GM19397 (cell line): ENCODE data around the gene ZDHHC19.
"Not testable (repeated sequence)": the region's sequence is repeated elsewhere in the genome, so short reads cannot be mapped to it uniquely, and the experiment has no call there.

Experiments
- ATAC-seq: cut with Tn5 transposase; IDR thresholded peaks from one replicate; pipeline ENCODE4 v1.9.1; 2021; ENCODE audit warnings: mild to moderate bottlenecking, moderate library complexity; ENCODE audit not compliant: unreplicated experiment

The ZDHHC19 gene

GRCh38 chr3:196210673-196211556 lies at the start of gene ZDHHC19:
Gene ZDHHC19 (minus strand): TSS chr3:196211400. CDS start chr3:196211315, 85 bp downstream.
- ATAC-seq = no peak

DNA sequence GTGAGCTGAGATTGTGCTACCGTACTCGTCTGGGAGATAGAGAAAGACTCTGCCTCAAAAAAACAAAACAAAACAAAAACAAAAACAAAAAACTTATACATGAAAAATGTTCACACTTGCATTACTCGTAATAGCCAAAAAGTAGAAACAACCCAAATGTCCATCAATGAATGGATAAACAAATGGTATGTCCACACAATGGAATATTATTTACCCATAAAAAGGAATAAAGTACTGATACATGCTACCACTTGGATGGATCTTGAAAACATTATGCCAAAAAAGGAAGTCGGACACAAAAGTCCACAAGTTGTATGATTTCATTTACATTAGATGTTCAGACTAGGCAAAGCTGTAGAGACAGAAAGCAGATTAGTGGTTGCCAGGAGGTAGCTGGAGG lies 49.6 kb upstream of the ZDHHC19 start:
- ATAC-seq = no peak

- no peak for ATAC-seq
Measured at GRCh38 chr3:196255776-196256175, 44.6 kb upstream of the ZDHHC19 start.

- no peak for ATAC-seq
Measured at GRCh38 chr3:196254376-196255283, 43.4 kb upstream of the ZDHHC19 start.

DNA sequence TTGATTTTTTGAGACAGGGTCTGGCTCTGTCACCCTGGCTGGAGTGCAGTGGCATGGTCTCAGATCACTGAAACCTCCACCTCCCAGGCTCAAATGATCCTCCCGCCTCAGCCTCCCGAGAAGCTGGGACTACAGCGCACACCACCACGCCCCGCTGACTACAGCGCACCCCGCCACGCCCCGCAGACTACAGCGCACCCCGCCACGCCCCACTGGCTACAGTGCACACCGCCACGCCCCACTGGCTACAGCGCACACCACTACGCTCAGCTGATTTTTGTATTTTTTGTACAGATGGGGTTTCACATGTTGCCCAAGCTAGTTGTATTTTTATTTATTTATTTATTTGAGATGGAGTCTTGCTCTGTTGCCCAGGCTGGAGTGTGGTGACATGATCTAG lies 40.7 kb upstream of the ZDHHC19 start:
- no peak for ATAC-seq

DNA sequence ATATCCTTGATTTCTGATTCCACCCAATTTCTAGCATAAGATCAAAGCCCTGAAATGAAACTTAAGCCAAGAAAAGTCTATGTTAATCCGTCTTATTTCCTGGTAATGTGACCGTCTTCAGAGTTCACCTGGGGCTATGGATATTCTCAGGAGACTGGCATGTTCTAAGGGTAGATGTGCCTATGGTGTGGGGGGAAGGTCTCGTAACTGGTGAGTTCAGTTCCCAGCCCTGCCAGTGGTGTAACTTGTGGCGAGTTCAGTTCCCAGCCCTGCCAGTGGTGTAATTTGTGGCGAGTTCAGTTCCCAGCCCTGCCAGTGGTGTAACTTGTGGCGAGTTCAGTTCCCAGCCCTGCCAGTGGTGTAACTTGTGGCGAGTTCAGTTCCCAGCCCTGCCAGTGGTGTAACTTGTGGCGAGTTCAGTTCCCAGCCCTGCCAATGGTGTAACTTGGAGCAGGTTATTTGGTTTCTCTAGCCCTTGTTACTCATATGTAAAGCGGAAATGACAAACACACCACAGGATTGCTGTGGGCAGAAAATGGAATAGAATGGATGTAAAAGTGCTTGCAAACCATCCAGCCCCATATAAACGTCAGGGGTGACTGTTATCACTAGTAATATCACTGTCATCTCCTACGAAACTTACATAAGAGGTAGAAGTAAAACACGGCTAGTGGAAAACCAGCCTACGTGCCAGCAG lies 35.6 kb upstream of the ZDHHC19 start:
- no peak for ATAC-seq

DNA sequence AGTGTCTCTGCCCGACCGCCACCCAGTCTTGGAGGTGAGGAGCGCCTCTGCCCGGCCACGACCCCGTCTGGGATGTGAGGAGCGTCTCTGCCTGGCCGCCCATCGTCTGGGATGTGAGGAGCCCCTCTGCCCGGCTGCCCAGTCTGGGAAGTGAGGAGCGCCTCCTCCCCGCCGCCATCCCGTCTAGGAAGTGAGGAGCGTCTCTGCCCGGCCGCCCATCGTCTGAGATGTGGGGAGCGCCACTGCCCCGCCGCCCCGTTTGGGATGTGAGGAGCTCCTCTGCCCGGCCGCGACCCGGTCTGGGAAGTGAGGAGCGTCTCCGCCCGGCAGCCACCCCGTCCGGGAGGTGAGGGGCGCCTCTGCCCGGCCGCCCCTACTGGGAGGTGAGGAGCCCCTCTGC lies 33.0 kb upstream of the ZDHHC19 start:
- ATAC-seq = not testable (repeated sequence)

DNA sequence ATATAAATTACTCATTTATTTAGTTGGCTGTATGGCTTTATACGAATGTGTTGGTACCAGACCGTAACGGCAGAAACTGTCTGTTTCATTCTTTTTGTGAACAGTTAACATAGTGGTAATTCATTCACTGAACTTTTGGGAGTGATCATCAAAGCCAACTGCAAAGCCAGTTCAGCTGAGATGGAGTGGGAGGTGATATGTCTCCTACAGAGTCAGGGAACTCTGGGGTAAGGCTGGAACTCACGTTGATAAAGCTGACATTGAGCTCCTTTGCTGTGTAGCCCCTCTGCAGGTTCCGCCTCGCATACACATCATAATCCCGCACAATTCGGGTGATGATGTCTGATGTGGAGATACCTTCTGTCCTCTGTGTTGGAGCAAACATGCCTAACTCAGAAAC lies 30.5 kb upstream of the ZDHHC19 start:
- ATAC-seq = no peak

GRCh38 chr3:196240424-196240823 lies 29.2 kb upstream of the ZDHHC19 start:
- ATAC-seq = no peak

DNA sequence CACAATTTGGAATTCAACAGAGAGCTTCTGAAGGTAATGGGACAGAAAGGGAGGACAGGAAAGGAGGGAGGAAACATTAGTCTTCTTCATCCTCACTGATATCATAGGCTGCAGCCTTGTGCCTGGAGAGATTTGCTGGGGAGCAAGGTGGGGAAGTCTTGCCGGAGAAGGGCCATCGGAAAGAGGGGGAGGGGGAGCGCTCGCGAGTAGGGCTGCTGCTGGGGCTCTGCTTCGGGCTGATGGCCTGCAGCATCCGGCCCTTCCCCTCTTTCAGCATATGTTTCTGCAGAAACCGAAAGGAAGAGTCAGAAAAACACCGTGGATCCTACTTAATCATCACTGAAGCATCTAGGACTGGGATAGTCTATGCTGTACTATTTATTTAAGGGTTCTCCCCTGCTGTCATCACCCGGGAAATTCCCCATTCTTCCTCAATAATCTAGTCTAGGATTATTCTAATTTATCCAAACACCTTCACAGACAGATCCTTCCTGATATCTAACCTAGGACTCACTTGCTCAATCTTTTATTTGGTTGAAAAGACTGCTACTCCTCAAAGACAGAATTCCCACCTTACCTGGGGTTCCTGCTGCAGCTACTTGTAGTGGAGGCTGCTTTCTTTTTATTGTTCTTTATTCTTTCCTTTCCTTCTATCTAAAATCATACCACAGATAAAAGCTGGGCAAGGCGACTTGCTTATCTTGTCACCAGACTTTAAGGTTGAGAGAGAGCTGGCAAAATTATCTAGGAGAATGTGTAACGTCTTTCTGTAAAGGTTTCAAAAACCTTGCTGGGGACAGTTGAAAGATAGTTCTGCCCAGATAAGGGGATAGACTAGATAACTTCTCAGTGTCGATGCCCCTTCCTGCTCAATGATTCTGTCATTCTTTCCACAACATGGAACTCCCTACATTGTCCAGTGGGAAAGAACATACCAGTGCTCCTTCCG lies 27.7 kb upstream of the ZDHHC19 start:
- ATAC-seq = no peak

- ATAC-seq = no peak
Measured at GRCh38 chr3:196237203-196237602, 26.0 kb upstream of the ZDHHC19 start.

DNA sequence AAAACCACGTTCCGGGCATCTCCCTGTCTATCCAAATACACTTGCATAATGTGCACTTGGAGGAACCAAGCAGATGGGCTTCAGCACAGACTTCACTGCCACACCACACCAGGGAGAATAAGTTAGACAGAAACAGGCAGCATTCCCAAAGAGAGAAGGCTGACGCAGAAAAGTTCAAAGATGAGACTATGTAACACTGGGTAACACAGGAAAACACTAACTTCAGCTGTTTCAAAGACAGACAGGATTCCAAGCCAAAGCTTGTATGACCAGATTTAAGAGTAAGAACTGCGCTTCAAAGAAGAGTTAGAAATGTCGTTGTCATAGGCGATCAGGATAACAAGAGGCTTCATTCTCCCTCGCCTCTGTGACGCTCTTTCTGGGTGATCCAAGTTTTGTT lies 25.0 kb upstream of the ZDHHC19 start:
- ATAC-seq = no peak

DNA sequence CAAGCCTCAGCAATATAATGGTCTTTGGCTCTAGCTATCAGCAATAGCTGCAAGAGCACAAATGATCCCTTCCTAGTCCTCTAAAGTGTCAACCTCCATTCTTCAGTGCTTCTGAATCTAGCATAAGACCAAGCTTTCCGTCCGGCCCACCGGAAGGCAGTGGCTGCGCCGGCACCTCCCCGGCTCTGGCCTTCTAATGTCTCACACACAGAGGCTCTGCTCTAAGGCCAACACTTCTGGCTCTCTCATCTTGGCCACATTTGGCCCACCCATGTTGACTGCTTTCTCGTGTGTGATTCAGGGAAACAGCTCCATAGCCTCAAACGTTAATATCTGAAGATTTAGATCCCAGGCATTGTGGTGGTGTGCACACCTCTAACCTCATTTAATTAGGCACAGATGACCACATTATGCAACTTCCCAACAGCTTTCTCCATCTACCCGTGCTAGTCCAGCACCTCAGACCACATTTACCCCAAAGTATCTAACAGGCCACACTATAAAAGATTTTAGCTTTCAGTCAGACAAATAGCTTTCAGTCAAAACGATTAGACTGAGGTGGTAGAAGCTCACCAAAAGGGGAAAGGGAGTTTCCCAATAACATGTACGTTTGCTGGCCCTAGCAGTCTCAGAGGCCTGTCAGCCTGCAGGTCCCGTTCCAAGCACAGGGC lies 24.4 kb upstream of the ZDHHC19 start:
- no peak for ATAC-seq

DNA sequence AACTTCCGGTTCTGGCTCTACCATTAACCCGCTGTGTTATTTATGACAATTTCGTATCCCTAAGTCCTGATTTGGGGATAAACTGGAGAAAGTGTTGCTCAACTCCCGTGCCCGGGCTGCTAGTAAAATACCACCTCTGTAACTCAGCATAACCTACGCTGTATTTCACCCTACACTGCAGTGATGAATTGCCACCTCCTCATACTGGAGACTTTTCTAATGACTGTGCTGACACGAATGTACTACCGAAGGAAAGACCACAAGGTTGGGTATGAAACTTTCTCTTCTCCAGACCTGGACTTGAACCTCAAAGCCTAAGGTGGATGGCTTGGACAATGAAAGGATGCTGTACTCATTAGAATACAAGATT lies 21.7 kb upstream of the ZDHHC19 start:
- no peak for ATAC-seq

DNA sequence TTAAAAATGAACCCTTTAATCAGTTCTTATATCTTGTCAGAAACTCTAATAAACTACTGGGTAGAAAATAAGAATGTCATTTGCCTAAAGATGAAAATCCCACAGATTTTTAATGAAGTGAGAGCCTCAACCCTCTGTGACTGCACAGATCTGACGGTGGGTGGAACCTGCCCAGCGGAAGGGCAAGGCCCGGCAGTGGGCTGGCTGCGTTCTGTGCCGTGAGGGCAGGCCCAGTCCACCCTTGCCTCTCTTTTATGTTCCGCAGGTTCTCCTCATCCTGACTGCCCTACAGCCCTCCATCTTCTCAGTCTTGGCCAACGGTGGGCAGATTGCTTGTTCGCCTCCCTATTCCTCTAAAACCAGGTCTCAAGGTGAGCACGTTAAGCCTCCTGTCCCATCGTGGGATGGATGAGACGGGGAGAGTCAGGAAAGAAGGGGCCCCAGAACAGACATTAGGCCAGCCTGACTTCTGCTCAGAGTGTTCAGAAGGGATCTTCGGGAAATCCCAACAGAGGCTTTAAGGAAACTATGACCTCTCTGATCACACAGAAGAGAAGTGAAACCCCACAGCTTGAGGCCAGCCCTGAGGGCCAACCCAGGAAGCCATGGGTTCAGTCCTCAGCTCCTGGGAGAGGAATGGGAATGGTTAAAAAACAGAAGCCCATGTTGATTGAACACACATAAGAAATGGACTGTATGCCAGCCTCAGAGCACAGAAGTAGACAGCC lies 21.1 kb upstream of the ZDHHC19 start:
- ATAC-seq = no peak

GRCh38 chr3:196227629-196228493 lies 16.7 kb upstream of the ZDHHC19 start:
- no peak for ATAC-seq

- no peak for ATAC-seq
Measured at GRCh38 chr3:196227121-196227561, 15.9 kb upstream of the ZDHHC19 start.
